SK-N-SH (cell line): ENCODE results near the gene ALDH9A1. TPM values are rescaled to one million over a fixed set of nuclear protein-coding genes. Genes with fewer than 3 reads are reported as not detected.
A peak's percentile ranks its signal among the peaks of the same experiment; 100 is the strongest.

ENCODE experiments used
- CTCF ChIA-PET: fragments of 300-600, 350-600 bp; formaldehyde crosslinking; extraction: SDS; loops from one replicate; lab custom pipeline; 2021; lab: Yijun Ruan, JAX
- POLR2A ChIA-PET: fragments of 350-600 bp; sonication (Branson Sonifier 250); formaldehyde crosslinking; extraction: SDS; loops from one replicate; lab custom pipeline; 2020; ENCODE audit warnings: antibody characterized with exemption, inconsistent platforms; lab: Yijun Ruan, JAX
- DNase-seq: peaks from one replicate; pipeline ENCODE4 v3.0.0; 2012
- H2AFZ ChIP-seq: fragments of 200-600 bp; sonication (generic); 2 replicates; pipeline ENCODE4 v1.8.1; 2016; ENCODE audit warnings: antibody characterized with exemption, mild to moderate bottlenecking, low read depth
- H3F3A ChIP-seq: fragments of 200-600 bp; sonication (generic); replicated peaks from 2 replicates; pipeline ENCODE3; 2016; ENCODE audit warnings: antibody characterized with exemption, mild to moderate bottlenecking; ENCODE audit not compliant: insufficient read depth
- H3K27ac ChIP-seq, 2 experiments: fragments of 200-500 bp in 1 of 2; fragments of 200-600 bp in 1 of 2; sonication (Bioruptor generic) in 1 of 2; sonication (generic), shearing (Covaris generic) in 1 of 2; 2 replicates each; pipeline versions ENCODE4 v1.5.1 to v1.6.1; 2014 to 2016; ENCODE audit warnings: low read depth in 2 of 2, inconsistent platforms in 1 of 2, low read length in 1 of 2, mild to moderate bottlenecking in 1 of 2, mixed read lengths in 1 of 2
- H3K27me3 ChIP-seq: fragments of 200-600 bp; sonication (generic), shearing (Covaris generic); 2 replicates; pipeline ENCODE4 v1.6.1; 2016; ENCODE audit warnings: mixed run types; ENCODE audit not compliant: insufficient read depth
- H3K36me3 ChIP-seq, 2 experiments: fragments of 200-500 bp in 1 of 2; fragments of 200-600 bp in 1 of 2; sonication (Bioruptor generic) in 1 of 2; sonication (generic) in 1 of 2; replicated peaks in 1 of 2; 2 replicates each; pipeline versions ENCODE3 to v1.5.1; 2014 to 2016; ENCODE audit warnings: low read length in 1 of 2, mild to moderate bottlenecking in 1 of 2; ENCODE audit not compliant: insufficient read depth in 2 of 2, control insufficient read depth in 1 of 2
- H3K4me1 ChIP-seq, 2 experiments: fragments of 200-500 bp in 1 of 2; fragments of 200-600 bp in 1 of 2; sonication (Bioruptor generic) in 1 of 2; sonication (generic), shearing (Covaris generic) in 1 of 2; 2 replicates each; pipeline versions ENCODE4 v1.5.1 to v1.6.1; 2014 to 2016; ENCODE audit warnings: low read depth in 1 of 2, low read length in 1 of 2, mixed run types in 1 of 2; ENCODE audit not compliant: insufficient read depth in 2 of 2, control insufficient read depth in 1 of 2
- H3K4me2 ChIP-seq: fragments of 200-600 bp; sonication (generic), shearing (Covaris generic); 2 replicates; pipeline ENCODE4 v1.6.1; 2017; ENCODE audit warnings: mixed run types
- H3K4me3 ChIP-seq, 2 experiments: fragments of 200-500 bp in 1 of 2; fragments of 200-600 bp in 1 of 2; sonication (Bioruptor generic) in 1 of 2; sonication (generic), shearing (Covaris generic) in 1 of 2; 2 replicates each; pipeline versions ENCODE4 v1.5.1 to v1.8.1; 2014 to 2016; ENCODE audit warnings: low read depth in 2 of 2, inconsistent platforms in 1 of 2, low read length in 1 of 2, mild to moderate bottlenecking in 1 of 2, mixed read lengths in 1 of 2, moderate library complexity in 1 of 2
- H3K79me2 ChIP-seq: fragments of 200-600 bp; sonication (generic); 2 replicates; pipeline ENCODE4 v1.8.1; 2017; ENCODE audit warnings: mild to moderate bottlenecking; ENCODE audit not compliant: insufficient read depth
- H3K9ac ChIP-seq: fragments of 200-600 bp; sonication (generic); 2 replicates; pipeline ENCODE4 v1.6.1; 2017; ENCODE audit warnings: mixed run types
- H3K9me2 ChIP-seq: fragments of 200-600 bp; sonication (generic); 2 replicates; pipeline ENCODE4 v1.6.1; 2017; ENCODE audit warnings: mixed run types
- H3K9me3 ChIP-seq: fragments of 200-600 bp; sonication (generic); 2 replicates; pipeline ENCODE4 v1.6.1; 2017; ENCODE audit warnings: mixed run types, mild to moderate bottlenecking, moderate library complexity
- H4K20me1 ChIP-seq: fragments of 200-600 bp; sonication (generic); 2 replicates; pipeline ENCODE4 v1.6.1; 2017; ENCODE audit warnings: mild to moderate bottlenecking, mixed run types; ENCODE audit not compliant: insufficient read depth
- CHD2 ChIP-seq: fragments of 150-350 bp; IDR thresholded peaks from 2 replicates; pipeline ENCODE4 v1.6.1; 2018; ENCODE audit warnings: low read length; ENCODE audit not compliant: partially characterized antibody
- ELF1 ChIP-seq: IDR thresholded peaks from 2 replicates; pipeline ENCODE4 v1.4.0; 2012
- EP300 ChIP-seq, 2 experiments: IDR thresholded peaks; 2 replicates each; pipeline versions ENCODE4 v1.4.0 to v1.6.1; 2012; ENCODE audit warnings: borderline replicate concordance in 1 of 2, low read depth in 1 of 2, low read length in 1 of 2
- GATA2 ChIP-seq: sonication (generic); formaldehyde crosslinking; IDR thresholded peaks from 2 replicates; pipeline ENCODE4 v1.5.0; 2020; ENCODE audit warnings: mild to moderate bottlenecking, missing genetic modification reagents
- JUND ChIP-seq: IDR thresholded peaks from 2 replicates; pipeline ENCODE4 v1.4.0; 2012
- MXI1 ChIP-seq: IDR thresholded peaks from 2 replicates; pipeline ENCODE4 v1.6.1; 2012; ENCODE audit warnings: mild to moderate bottlenecking, low read depth, low read length, improper control_type of control experiment
- NFIC ChIP-seq: IDR thresholded peaks from 2 replicates; pipeline ENCODE4 v1.4.0; 2012; ENCODE audit warnings: borderline replicate concordance
- NRF1 ChIP-seq: IDR thresholded peaks from 2 replicates; pipeline ENCODE4 v1.6.1; 2012; ENCODE audit warnings: low read depth, mild to moderate bottlenecking, low read length
- RAD21 ChIP-seq: IDR thresholded peaks from 2 replicates; pipeline ENCODE4 v1.6.1; 2012; ENCODE audit warnings: mild to moderate bottlenecking, low read length
- SIN3A ChIP-seq: IDR thresholded peaks from 2 replicates; pipeline ENCODE4 v1.6.1; 2012; ENCODE audit warnings: low read depth, mild to moderate bottlenecking, low read length, moderate library complexity, borderline replicate concordance
- SMC3 ChIP-seq: IDR thresholded peaks from 2 replicates; pipeline ENCODE4 v1.6.1; 2012; ENCODE audit warnings: low read depth, low read length, improper control_type of control experiment
- TAF1 ChIP-seq: IDR thresholded peaks from 2 replicates; pipeline ENCODE4 v1.6.1; 2012; ENCODE audit warnings: low read depth, mild to moderate bottlenecking, low read length, moderate library complexity, borderline replicate concordance
- TEAD4 ChIP-seq: IDR thresholded peaks from 2 replicates; pipeline ENCODE4 v1.4.0; 2012; ENCODE audit warnings: mild to moderate bottlenecking, borderline replicate concordance; ENCODE audit not compliant: insufficient read depth
- YY1 ChIP-seq: IDR thresholded peaks from 2 replicates; pipeline ENCODE4 v1.4.0; 2012; ENCODE audit warnings: low read depth, mild to moderate bottlenecking
- WGBS: methylation state at CpG from one replicate; pipeline ENCODE4 v1.1.6; 2017; ENCODE audit warnings: low lambda C conversion rate; 5-methylcytosine and 5-hydroxymethylcytosine counted together
- polyA plus RNA-seq, 3 experiments: library from polyadenylated mRNA; depleted of rRNA; stranded (reverse); fragments of >200 nt; gene quantifications; 2 replicates each; pipeline ENCODE4 v1.2.3, GENCODE V29; 2012
- TF ChIP-seq, protein P1 (sequence below): IDR thresholded peaks from 2 replicates; pipeline ENCODE4 v1.4.0; 2012; ENCODE audit warnings: low read depth, borderline replicate concordance

Gene ALDH9A1
- polyA plus RNA-seq, 1 of the 3 experiments (the other 2 are of a cell fraction), result 31.3 TPM

DNA sequence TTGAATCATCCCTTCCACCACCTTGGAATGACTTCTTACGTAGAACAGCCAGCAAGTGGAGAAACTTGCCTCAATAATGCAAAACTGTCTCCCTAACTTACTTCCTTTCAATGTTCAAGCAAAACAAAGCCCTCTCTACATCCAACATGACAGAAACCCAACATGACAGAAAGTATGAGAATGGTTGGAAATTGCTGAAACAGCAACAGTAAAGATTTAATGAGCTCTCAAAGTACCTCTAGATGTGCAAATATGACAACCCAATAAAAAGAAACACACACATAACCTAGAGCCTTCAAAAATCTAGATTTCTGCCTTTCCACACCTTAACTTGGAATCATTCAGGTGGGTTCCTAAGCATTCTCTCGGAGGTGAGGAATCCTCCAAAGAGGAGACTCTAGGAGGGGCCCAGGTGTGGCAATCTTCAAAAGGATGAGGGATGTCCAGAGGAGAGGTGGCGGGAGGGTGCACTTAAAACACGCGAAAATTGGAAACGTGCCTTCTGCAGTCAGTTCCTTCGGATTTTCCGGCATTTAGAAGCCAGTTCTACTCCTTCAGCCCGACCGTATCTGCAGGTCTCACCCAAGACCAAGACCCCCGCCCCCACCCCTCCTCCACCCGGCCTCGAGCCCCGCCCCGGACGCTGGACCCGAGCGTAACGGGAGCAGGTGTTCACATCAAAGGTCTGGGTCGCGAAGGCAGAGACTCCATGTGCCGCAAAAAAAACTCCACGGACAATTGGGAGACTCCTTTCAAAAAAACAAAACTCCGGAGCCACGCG, 68.3 kb downstream of the ALDH9A1 start:
- H2AFZ ChIP-seq, result peak overlapping the region; percentile 95
- H3K27ac ChIP-seq, result peak overlapping the region; percentile 80 to 96; a peak in 3 of 4 replicates
- H3K4me1 ChIP-seq, result peaks cover 9 to 24% of the 10 kb centered on the region in 2 experiments; a peak in 3 of 4 replicates
- WGBS, result 11% methylated on average over 26 of the region's 26 CpGs
- H4K20me1 ChIP-seq, result peaks cover 17% of the 10 kb centered on the region
- peak overlapping the region; percentile 79 for H3K4me2 ChIP-seq
- H3K79me2 ChIP-seq, result peaks cover 35% of the 10 kb centered on the region
- H3K9ac ChIP-seq, result peak overlapping the region; percentile 69
- H3K9me3 ChIP-seq, result no peaks in the 10 kb centered on the region
- peaks cover under 1 to 3% of the 10 kb centered on the region in 2 experiments for H3K36me3 ChIP-seq
- no peak for TF ChIP-seq TAF1
- peak overlapping the region; percentile 77 to 99 for H3K4me3 ChIP-seq
- DNase-seq, result peak; percentile 55
- H3K27me3 ChIP-seq, result no peaks in the 10 kb centered on the region
- ChIA-PET CTCF (interaction anchor here (2.0 kb wide), 1 partner anchor 29 kb away, joined by 9 read pairs; no protein-coding TSS in a partner anchor), POLR2A (interaction anchor here (0.9 kb wide), 1 partner anchor 68 kb away, joined by 3 read pairs; no protein-coding TSS in a partner anchor)
- H3F3A ChIP-seq, result peaks cover 11% of the 10 kb centered on the region
- no peaks in the 10 kb centered on the region for H3K9me2 ChIP-seq

DNA sequence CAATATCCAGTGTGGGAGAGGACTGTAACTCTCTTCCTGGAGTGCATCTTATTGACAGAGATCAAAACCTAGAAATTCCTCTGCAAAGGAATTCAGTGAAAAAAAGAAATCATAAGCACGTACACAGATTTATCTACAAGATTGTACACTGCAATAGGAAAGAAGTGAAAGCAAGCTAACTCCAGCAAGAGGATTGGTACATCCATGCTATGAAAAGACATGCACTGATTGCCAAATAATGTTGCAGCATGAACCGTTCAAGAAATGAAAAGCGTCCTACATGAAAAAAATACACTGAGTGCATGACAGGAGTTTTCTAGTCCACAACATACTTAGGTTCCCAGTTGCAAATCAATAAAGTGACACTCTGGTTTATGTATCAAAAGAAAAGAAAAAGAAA, 69.2 kb downstream of the ALDH9A1 start:
- ChIA-PET POLR2A (no interaction called here), CTCF (interaction anchor here (2.0 kb wide), 1 partner anchor 28 kb away, joined by 9 read pairs; no protein-coding TSS in a partner anchor)
- Histone ChIP-seq H3K4me1 (peaks cover 7 to 21% of the 10 kb centered on the region in 2 experiments; a peak in 3 of 4 replicates), H3K36me3 (peaks cover 0 to 3% of the 10 kb centered on the region in 2 experiments), H3K9me3 (no peaks in the 10 kb centered on the region), H3F3A (peaks cover 11% of the 10 kb centered on the region), H3K79me2 (peaks cover 27% of the 10 kb centered on the region), H3K27me3 (no peaks in the 10 kb centered on the region), H3K27ac (no peak overlapping the region), H3K4me3 (no peak overlapping the region), H3K9me2 (no peaks in the 10 kb centered on the region), H3K4me2 (no peak overlapping the region), H4K20me1 (peaks cover 12% of the 10 kb centered on the region), H3K9ac (no peak overlapping the region), H2AFZ (no peak overlapping the region)
- no peak for DNase-seq
- no peak for TF ChIP-seq EP300 (IDR thresholded peaks at IDR 0.05; ENCODE audit: borderline replicate concordance in 1 of 2, low read depth in 1 of 2, low read length in 1 of 2)
- no peak for TF ChIP-seq ELF1
- TF ChIP-seq RAD21, result no peak
- no peak for TF ChIP-seq JUND
- no peak for TF ChIP-seq CHD2
- TF ChIP-seq NFIC, result no peak
- TF ChIP-seq, protein P1, sequence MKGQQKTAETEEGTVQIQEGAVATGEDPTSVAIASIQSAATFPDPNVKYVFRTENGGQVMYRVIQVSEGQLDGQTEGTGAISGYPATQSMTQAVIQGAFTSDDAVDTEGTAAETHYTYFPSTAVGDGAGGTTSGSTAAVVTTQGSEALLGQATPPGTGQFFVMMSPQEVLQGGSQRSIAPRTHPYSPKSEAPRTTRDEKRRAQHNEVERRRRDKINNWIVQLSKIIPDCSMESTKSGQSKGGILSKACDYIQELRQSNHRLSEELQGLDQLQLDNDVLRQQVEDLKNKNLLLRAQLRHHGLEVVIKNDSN, result no peak
- TF ChIP-seq MXI1, result no peak
- no peak for TF ChIP-seq GATA2 (CRISPR knock-in tag)
- no peak for TF ChIP-seq SMC3
- TF ChIP-seq YY1, result no peak
- no peak for TF ChIP-seq TEAD4
- no peak for TF ChIP-seq SIN3A
- no peak for TF ChIP-seq NRF1
- 77% methylated on average over 3 of the region's 3 CpGs for WGBS
